HG03196 (cell line): Measurements from ENCODE around the gene FLVCR2.
"Not testable (repeated sequence)": the region's sequence is repeated elsewhere in the genome, so short reads cannot be mapped to it uniquely, and the experiment has no call there.

ENCODE experiments used
- ATAC-seq: cut with Tn5 transposase; IDR thresholded peaks from one replicate; pipeline ENCODE4 v1.9.1; 2021; ENCODE audit not compliant: unreplicated experiment

Gene FLVCR2

GRCh38 chr14:75591331-75591946, 13.0 kb downstream of the FLVCR2 start:
- no peak for ATAC-seq

- ATAC-seq: no peak
Observed at GRCh38 chr14:75591987-75592575, 13.7 kb downstream of the FLVCR2 start.

- no peak for ATAC-seq
Observed at GRCh38 chr14:75595226-75595625, 16.8 kb downstream of the FLVCR2 start.

GRCh38 chr14:75597149-75597548, 18.7 kb downstream of the FLVCR2 start:
- ATAC-seq: no peak

- ATAC-seq: not testable (repeated sequence)
Observed at GRCh38 chr14:75600100-75600499, 21.7 kb downstream of the FLVCR2 start.

- not testable (repeated sequence) for ATAC-seq
Observed at GRCh38 chr14:75601061-75601460, 22.6 kb downstream of the FLVCR2 start.

GRCh38 chr14:75602503-75602902, 24.1 kb downstream of the FLVCR2 start:
- no peak for ATAC-seq

- no peak for ATAC-seq
Observed at GRCh38 chr14:75604979-75605851, 26.8 kb downstream of the FLVCR2 start.

- no peak for ATAC-seq
Observed at GRCh38 chr14:75605916-75606315, 27.5 kb downstream of the FLVCR2 start.

GRCh38 chr14:75607044-75607443, 28.6 kb downstream of the FLVCR2 start:
- ATAC-seq: no peak

GRCh38 chr14:75607842-75608640, 29.6 kb downstream of the FLVCR2 start:
- no peak for ATAC-seq

GRCh38 chr14:75609116-75609515, 30.7 kb downstream of the FLVCR2 start:
- no peak for ATAC-seq

- no peak for ATAC-seq
Observed at GRCh38 chr14:75609606-75610475, 31.4 kb downstream of the FLVCR2 start.

- no peak for ATAC-seq
Observed at GRCh38 chr14:75610834-75611233, 32.4 kb downstream of the FLVCR2 start.

- ATAC-seq: no peak
Observed at GRCh38 chr14:75612157-75612556, 33.7 kb downstream of the FLVCR2 start.

- no peak for ATAC-seq
Observed at GRCh38 chr14:75614179-75614578, 35.8 kb downstream of the FLVCR2 start.

- no peak for ATAC-seq
Observed at GRCh38 chr14:75615200-75615599, 36.8 kb downstream of the FLVCR2 start.

- no peak for ATAC-seq
Observed at GRCh38 chr14:75619548-75619947, 41.1 kb downstream of the FLVCR2 start.

GRCh38 chr14:75625034-75625433, 46.6 kb downstream of the FLVCR2 start:
- no peak for ATAC-seq

GRCh38 chr14:75626396-75626795, 48.0 kb downstream of the FLVCR2 start:
- ATAC-seq: no peak
